ENCODE measurements around the gene VPS13C.
A peak's percentile ranks its signal among the peaks of the same experiment; 100 is the strongest.
"Not testable (repeated sequence)": the region's sequence is repeated elsewhere in the genome, so short reads cannot be mapped to it uniquely, and the experiment has no call there.

VPS13C gene

GRCh38 chr15:62068810-62069167 is 8.5 kb upstream of the VPS13C start:
- DNase-seq, result no peak

DNA sequence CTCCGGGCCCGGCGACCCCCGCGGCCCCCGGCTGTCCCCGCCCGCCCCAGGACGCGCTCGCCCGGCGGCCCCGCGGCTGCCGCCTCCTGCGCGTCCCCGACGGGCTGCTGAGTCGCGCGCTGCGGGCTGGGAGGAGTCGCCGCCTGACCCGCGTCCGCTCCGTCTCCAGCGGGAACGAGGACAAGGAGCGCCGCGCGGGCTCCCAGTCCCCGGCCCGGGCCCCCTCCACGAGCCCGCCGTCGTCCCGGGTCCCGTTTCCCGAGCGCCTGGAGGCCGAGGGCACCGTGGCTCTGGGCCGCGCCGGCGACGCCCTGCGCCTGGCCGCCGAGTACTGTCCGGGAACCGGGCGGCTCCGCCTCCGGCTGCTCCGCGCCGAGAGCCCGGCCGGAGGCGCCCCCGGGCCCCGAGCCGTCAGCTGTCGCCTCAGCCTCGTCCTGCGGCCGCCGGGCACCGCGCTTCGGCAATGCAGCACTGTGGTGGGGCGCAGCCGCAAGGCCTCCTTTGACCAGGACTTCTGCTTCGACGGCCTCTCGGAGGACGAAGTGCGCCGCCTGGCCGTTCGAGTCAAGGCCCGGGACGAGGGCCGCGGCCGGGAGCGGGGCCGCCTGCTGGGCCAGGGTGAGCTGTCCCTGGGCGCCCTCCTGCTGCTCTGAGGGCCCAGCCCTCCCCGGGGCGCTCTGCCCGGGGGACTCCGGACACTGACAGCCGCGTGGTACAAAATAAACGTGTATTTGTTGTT is 8.0 kb upstream of the VPS13C start:
- DNase-seq, result peak; percentile 26

- DNase-seq, result peak; percentile 26
Observed at GRCh38 chr15:62067448-62068044, 7.3 kb upstream of the VPS13C start.

DNA sequence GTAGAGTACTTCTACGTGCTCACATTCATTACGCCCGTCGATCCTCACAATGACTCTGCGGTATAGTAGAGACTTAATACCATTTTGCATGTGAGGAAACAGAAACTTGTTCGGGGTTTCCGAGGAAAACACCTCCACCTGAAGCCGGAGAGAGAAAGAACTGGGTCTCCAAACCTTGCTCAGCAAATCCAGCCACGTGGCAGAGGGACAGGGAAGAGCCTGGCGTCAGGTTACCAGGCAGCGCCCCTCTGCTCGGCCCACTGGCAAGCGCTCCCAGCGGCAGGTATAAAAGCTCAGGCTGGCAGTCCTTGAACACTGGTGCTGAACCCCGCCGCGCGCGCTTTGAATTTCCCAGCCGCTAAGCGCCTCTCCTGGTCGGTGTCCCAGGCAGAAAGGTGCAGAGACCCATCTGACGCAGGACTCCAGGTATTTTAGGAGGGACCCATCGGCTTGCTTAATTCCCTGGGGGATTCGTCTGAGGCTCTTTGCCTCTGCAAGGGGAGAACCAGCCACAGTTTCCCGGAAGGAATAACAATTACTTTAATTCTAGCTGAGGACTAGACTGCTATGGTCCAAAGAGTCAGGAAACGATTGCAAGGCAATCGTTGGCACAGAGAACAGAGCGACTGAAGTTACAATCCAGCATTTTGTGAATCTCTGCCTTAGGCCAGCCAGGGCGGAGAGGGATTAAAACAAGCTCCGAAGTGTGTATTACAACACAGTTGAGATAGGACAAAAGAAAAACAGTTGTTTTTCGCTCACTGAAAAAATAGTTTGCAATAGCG is 6.6 kb upstream of the VPS13C start, which contains the start of gene C2CD4A:
TSS of gene C2CD4A (plus strand) at position 315 of the 785 bp plus-strand sequence. CDS start 637 bp downstream, outside the sequence.
- peak; percentile 66 for DNase-seq

DNA sequence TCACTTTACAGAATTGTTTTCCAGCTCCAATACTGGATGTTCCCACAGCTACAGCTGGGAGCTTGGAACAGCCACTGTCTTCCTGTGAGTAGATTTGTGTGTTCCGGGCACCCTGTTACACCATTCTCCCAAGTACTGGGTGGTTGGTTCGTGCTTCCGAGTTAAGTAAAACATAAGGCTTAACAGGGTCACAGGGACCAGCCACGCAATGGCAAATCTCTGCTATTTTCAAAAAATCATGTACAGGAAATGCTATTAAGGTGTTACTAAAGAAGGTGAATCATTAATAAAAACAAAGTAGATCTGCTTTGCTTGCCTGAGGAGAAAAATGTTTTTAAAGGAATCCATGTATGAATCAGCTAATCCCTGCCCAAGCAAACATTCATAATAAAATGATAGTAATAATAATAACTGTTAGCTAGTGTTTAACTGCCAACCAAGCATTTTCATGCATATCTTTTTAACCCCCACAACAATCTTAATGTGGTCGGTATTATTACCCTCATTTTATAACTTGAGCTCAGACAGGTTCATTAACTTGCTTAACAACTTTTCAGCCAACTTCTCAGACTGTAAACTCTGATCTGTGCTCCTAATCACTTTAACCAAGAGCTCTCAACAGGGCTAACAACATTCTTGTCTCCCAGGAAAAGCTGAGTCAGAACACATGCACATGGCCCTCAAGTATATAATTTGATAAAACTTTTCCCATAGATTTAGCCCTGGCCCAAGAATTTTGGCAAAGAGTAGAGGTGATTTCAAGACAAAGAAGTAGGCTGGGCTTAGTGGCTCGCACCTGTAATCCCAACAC is 3.8 kb upstream of the VPS13C start:
- DNase-seq, result no peak

GRCh38 chr15:62060896-62061280 is 641 bp upstream of the VPS13C start:
- DNase-seq, result no peak

- peak; percentile 64 for DNase-seq
Observed at GRCh38 chr15:62059816-62060112, 483 bp downstream of the VPS13C start.

DNA sequence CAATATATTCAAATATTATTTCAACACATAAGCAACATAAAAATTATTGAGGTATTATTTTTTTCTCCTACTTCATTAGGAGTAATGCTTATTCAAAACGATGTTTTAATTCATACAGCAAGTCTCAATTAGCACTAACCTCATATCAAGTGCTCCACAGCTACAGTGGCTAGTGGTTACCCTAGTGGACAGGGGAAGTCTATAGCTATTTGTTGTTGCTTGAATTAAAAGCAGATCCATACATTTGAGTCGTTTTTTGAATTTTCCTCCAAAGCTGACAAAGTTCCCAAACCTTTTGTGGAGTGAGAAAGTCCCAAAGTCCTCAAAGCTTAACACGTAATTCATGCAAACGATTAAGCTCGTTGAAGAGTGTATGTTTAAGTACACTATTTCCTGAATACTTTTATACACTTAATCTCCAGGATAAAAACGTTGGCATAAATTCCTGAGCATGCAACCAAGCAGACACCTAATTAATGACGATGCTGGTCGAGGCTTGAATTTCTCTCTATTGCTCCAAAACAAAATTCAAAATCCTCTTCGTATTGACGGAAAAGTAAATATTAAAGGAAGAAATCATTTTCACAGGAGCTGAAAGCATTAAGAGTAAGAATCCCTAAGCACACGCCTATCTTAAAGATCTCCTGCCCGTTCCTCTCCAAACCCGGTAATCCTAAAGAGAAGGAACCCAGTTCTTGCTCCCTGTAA is 985 bp downstream of the VPS13C start:
- no peak for DNase-seq

DNA sequence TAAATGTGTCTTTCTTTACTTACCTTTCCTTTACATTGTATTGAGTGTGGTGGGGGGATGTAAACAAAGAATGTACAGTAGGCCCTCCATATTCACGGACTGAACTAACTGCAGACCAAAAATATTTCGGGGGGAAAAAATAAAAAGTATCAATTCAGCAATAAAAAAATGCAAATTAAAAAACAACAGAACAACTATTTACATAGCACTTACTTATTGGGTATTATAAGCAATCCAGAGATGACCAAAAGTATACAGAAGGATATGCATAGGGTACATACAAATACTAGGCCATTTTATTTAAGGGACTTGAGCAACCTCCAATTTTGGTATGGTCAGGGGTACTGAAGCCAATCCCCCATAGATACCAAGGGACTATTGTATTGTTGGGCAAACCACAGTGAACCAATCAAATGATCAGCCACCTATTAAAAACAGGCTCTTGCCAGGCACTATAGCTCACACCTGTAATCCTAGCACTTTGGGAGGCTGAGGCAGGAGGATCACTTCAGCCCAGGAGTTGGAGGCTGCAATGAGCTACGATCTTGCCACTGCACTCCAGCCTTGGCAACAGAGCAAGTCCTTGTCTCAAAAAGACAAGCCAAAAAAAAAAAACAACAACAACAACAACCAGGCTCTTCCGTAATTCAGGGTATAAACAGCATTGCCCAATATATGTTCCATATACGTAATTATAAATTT is 1.8 kb downstream of the VPS13C start:
- no peak for DNase-seq

- DNase-seq, result no peak
Observed at GRCh38 chr15:62057341-62057980, 2.8 kb downstream of the VPS13C start.

DNA sequence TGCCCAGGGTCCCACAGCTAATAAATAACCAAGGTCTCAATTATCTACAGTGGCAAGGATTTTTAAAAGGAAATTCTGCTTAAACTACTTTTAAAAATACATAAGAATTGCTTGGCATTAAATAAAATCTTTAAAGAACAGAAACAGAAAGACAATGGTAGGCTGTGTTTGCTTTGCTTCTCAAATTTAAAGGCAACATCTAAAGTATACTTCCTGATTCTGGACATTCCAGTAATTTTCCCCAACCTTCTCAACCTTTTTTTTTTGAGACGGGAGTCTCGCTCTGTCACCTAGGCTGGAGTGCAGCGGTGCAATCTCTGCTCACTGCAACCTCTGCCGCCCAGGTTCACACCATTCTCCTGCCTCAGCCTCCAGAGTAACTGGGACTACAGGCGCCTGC is 5.3 kb downstream of the VPS13C start:
- no peak for DNase-seq

DNA sequence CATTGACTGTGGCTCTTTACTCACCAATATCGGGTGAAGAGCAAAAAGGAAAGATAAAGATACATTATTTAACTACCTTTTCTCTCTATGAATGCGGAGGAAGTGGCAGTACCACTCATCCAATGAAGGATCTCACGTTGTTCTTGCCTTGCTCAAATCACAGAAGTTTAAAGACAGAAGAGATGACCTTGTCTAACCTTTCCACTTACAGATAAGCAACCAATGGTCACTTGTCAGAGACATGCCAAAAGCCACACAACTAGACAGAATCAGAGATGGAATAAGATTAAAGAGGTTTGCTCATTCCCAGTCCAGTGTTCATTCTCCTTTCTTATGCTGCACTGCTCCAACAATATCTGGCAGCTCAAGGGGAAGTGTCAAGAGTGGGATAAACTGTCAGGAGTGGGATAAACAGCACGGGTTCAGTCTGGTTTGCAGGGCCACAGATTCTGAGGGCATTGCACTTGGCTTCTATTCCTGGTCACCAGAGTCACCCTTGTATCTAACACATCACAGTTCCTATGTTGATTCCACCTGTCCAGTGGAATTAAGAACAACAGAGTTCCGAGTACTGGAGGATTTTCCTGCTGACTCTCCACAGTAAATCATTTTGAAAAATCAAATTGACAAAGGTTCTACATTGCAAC is 6.7 kb downstream of the VPS13C start:
- DNase-seq, result no peak

DNA sequence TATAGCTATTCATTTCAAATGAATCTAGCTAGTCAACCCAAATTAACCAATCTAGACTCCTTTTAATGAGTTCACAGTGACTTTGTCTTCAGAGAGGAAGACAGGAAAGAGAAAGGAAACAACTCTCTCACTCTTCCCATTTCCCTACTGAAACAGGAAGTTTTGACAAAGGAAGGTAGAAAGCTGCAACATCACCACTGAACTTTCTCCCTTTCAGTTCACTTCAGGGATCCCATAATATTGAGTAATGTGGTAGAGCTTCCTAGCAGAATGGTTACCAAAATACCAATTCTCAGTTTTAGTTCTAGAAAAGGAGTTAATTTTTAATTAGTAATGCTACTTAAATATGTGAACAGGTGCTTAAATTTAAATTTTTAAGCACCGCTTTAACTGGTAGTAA is 7.5 kb downstream of the VPS13C start:
- no peak for DNase-seq

DNA sequence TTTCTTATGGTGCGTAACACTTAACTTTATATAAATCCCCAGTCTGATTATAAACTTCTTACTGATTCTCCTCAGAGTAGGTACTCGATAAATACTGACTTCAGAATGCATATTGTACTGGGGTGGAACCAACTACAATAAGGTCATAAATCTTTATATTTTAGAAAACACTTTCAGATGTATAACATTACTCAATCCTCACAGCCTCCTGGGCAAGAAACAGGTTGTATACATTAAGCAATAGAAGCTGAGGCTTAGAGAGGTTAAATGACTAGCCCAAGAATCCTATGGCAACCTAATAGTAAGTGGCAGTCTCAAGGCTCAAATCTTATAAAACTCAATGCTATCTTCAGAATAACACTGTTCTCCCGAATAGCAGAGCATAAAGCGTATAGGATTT is 9.1 kb downstream of the VPS13C start:
- no peak for DNase-seq

GRCh38 chr15:62050115-62050514 is 10.1 kb downstream of the VPS13C start:
- no peak for DNase-seq

- DNase-seq, result not testable (repeated sequence)
Observed at GRCh38 chr15:62048254-62048653, 12.0 kb downstream of the VPS13C start.

DNA sequence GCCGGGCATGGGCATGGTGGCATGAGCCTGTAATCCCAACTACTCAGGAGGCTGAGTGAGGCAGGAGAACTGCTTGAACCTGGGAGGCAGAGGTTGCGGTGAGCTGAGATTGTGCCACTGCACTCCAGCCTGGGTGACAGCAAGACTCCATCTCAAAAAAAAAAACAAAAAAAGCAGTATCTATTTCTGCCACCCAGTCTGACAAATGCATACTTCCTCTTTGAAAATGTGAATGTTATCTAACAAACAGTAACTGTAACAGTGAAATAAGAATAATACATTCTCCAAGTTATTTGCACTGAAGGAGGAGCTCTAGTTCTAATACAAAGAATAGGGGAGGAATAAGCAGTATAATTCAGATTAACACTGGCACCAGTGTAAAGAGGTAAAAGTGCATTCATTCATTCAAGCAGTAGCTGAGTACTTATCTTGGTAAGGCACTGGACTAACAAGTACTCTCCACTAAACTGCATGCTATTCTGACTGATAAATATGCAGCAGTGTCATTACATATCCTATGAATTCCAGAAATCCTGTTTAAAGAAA is 12.9 kb downstream of the VPS13C start:
- DNase-seq, result no peak

DNA sequence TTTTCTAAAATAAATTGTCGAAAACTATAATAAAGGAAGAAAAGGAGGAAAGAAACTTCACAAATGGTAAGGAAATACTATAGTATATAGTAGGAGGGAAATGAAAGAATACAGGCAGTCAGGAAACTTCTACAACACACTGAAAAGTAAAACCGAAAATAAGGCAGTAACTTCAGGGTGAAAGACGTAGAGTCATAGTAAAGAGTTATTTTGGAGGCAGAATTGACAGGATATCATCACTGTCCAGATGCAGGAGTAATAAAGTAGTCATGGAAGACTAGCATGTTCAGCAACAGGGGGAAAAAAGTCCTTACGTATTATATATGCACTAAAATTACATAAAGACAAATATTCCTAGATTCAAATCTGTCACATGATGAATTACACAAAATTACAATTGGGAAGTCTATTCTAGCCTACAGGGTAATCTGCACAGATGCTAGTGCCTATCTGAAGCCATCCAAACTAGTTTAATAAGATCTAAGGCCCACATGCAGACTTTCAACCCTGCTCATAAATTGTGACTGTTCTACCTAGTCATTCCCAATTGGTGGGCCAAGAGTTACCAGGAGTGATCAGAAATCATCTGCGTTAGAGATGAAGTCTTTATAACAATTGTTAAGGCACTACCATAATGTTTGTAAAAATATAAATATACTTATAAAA is 14.0 kb downstream of the VPS13C start:
- DNase-seq, result no peak

DNA sequence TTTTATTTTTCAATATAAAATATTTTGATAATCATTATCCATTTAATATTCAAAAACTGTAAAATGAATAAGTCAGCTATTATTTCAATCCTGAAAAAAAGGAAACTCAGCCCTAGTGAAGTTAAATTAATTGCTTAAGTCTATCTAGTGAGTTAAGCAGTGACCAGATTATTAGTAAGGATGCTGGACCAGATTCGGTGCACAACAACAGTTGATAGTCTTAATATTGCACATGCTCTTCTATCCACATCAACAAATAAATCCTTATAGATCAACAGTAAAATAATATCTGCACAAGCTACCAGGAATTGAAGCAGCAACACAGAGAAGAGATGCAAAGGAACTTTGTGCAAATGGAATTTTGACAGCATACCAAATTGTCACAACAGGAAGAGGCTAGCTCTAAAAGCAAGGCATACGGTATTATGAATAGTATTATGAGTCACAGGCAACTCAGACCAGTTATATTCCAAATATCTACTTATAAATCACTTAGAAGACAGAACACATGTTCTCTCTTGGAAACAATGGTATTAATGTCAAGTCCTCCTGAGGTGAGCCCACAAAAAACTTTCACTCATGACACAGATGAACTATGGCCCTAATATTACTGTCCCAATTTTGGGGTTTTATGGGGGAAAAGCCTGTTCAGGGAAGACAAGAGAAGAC is 24.9 kb downstream of the VPS13C start:
- DNase-seq, result no peak

GRCh38 chr15:62027916-62028315 is 32.3 kb downstream of the VPS13C start:
- no peak for DNase-seq

Data from stimulated activated naive CD4-positive, alpha-beta T cell treated with Interleukin-2 at 50 U/mL for 16 hours (primary cell).